Measurements from ENCODE around the gene CETP. TPM values are rescaled to one million over a fixed set of nuclear protein-coding genes. Genes with fewer than 3 reads are reported as not detected.
A peak's percentile ranks its signal among the peaks of the same experiment; 100 is the strongest.

CETP gene
- total RNA-seq, 1 donor from 2014 or later, result 8.2 TPM

DNA sequence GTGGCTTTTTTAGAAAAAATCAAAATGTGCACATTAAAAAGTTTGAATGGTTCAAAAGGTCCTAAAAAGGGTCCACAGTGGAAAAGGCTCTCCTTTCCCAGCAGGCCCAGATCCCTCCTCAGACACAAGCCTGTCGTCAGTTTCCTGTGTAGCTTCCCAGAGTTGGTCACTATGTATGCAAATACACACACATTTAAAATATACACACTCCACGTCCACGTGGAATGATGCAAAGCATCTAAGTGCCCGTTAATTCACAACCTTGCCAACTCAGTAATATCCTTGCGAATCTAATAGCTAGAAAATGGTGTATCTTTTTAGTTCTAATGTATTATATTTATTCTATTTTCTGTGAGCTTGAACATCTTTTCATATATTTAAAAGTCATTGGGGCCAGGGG is 45.3 kb downstream of the CETP start:
- intact Hi-C loops (cut with DNase I), result no loop called here
- DNase-seq (ENCODE audit: low spot score) (no peak), ATAC-seq (no peak)

DNA sequence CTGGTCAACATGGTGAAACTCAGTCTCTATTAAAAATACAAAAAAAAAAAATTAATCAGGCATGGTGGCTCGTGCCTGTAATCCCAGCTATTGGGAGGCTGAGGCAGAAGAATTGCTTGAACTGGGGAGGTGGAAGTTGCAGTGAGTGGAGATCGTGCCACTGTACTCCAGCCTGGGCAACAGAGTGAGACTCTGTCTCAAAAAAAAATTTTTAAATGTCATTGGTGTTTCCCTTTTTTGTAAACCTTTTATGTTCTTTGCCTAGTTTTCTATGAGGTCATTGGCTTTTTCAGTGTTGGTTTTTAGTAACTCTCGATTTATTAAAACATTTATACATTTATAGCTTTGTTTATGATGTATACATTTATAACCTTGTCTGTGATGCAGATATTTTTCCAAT is 45.8 kb downstream of the CETP start:
- peak; percentile 8 for DNase-seq (ENCODE audit: low spot score)
- ATAC-seq, result no peak
- intact Hi-C loops (cut with DNase I), result no loop called here

GRCh38 chr16:57008440-57008839 is 46.7 kb downstream of the CETP start:
- intact Hi-C loops (cut with DNase I), result no loop called here
- DNase-seq (ENCODE audit: low spot score) (no peak), ATAC-seq (no peak)

- peak; percentile 8 for DNase-seq (ENCODE audit: low spot score)
- no peak for ATAC-seq
Measured at GRCh38 chr16:57009643-57010170, 48.0 kb downstream of the CETP start.

DNA sequence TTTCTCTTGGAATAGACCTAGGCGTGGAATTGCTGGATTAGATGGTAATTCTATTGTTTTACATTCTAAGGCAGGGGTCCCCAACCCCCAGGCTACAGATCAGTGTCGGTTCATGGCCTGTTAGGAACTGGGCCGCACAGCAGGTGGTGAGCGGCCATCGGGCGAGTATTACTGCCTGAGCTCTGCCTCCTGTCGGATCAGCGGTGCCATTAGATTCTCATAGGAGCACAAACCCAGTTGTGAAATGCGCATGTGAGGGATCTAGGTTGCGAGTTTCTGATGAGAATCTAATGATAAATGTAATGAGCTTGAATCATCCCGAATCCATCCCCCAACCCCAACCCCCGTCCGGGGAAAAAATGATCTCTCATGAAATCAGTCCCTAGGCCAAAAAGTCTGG is 50.6 kb downstream of the CETP start:
- ATAC-seq, result no peak
- DNase-seq (ENCODE audit: low spot score), result peak; percentile 23
- intact Hi-C loops (cut with DNase I), result no loop called here

More at GRCh38 chr16:57009643-57010170, 48.0 kb downstream of the CETP start:
- intact Hi-C loops (cut with DNase I), result no loop called here

DNA sequence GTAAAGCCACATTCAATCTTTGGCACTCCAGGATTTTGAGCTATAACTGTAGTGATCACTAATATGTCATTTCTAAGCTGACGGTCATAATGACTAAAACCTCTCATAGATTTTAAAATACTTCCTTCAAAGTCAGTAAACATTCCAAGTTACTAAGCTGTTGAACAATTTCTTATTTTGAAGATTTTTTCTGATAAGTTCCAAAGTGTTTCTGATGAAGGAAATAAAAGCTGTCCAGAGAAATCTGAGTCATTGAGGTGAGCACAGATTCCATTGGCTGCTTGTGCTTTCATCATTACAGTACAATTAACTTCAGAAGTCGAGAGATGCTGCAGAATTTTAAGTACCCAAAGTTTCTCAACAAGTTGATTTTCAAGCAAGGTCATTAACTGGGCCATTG is 51.5 kb downstream of the CETP start:
- DNase-seq (ENCODE audit: low spot score), result no peak
- ATAC-seq, result no peak
- intact Hi-C loops (cut with DNase I), result no loop called here

DNA sequence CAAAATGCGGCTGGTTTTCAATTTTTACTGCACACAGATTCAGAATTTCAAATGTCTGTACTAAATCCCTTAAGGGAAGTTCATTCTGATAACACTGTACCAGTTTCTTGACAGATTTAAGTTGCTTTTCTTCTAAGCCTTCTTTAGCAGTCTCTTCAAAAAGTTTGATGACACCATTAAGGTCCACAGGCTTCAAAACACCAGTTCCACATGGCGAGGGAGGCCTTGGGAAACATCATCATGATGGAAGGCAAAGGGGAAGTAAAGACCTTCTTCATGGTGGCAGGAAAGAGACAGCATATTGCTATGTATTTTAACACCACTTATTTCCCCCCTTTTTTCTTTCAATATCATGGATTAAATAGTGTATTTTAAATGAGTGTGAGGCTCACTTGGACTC is 52.2 kb downstream of the CETP start:
- ATAC-seq (no peak), DNase-seq (ENCODE audit: low spot score) (no peak)
- intact Hi-C loops (cut with DNase I), result no loop called here

GRCh38 chr16:57016301-57016700 is 54.6 kb downstream of the CETP start:
- intact Hi-C loops (cut with DNase I), result no loop called here
- no peak for DNase-seq (ENCODE audit: low spot score)

GRCh38 chr16:57016831-57017230 is 55.1 kb downstream of the CETP start:
- no peak for ATAC-seq
- DNase-seq (ENCODE audit: low spot score), result no peak
- intact Hi-C loops (cut with DNase I), result no loop called here

More at GRCh38 chr16:57016301-57016700, 54.6 kb downstream of the CETP start:
- no peak for ATAC-seq

DNA sequence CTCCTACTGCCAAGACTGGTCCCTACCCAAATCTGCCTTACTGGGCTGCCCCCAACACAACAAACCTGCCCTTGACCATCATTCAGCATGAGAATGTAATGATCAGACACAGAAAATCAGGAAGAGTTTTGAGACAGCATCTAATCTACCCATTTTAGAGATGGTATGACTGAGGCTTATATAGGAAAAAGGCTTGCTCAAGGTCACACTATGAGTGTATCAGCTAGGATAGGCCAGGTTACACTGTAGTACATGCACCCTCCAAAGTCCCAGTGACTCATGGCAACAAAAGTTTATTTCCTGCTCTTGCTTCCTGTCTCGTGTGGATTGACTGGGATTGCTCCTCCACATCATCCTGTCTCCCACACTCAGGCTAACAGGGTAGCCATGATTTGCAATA is 55.5 kb downstream of the CETP start:
- intact Hi-C loops (cut with DNase I), result no loop called here
- ATAC-seq, result no peak
- DNase-seq (ENCODE audit: low spot score), result no peak

DNA sequence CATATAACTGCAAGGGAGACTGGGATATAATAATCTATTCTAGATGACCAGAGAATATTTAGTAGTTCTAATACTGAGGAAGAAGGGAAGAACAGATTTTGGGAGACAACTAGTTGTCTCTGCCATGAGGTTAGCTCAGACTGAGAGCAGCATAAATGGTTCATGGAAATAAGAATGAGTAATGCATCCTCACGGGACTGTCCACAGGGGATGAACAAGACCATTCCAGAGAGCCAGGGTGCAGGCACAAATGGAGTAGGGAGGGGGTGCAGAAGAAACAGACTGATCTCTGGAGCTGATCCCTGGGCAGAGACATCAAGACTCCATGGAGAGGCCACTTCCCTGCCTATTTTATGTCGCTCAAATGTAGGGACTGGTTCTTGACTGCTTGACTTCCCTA is 58.0 kb downstream of the CETP start:
- no peak for DNase-seq (ENCODE audit: low spot score)
- intact Hi-C loops (cut with DNase I), result no loop called here

DNA sequence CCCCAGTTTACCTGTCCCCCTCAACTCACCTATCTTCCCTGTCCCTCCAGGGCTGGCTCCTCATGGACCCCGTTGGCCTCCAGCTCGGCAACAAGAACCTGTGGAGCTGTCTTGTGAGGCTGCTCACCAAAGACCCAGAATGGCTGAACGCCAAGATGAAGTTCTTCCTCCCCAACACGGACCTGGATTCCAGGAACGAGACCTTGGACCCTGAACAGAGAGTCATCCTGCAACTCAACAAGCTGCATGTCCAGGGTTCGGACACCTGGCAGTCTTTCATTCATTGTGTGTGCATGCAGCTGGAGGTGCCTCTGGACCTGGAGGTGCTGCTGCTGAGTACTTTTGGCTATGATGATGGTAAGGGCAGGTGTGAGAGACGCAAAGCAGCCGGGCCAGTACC is 58.9 kb downstream of the CETP start:
- intact Hi-C loops (cut with DNase I), result no loop called here
- DNase-seq (ENCODE audit: low spot score), result peak; percentile 37
- ATAC-seq, result no peak

More for the DNA sequence above, 58.0 kb downstream of the CETP start:
- ATAC-seq, result no peak

DNA sequence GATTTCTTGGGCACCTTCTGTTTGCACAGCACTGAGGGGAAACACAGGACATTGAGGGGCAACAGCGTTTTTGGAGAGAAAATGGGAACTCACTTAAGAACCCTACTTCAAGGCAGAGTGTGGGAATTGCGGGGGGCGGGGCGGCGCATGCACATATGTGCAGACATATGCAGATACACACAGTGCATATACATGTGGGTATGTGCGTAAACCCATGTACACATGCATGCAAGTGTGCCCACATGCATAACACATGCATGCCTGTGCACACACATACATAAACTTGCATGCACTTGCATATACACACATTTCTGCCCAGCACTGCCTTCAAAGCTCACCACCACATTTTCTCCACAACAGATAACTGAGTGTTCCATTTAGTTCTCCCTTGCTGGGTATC is 60.0 kb downstream of the CETP start:
- ATAC-seq (no peak), DNase-seq (ENCODE audit: low spot score) (peak; percentile 49)
- intact Hi-C loops (cut with DNase I), result no loop called here

- peak; percentile 36 for DNase-seq (ENCODE audit: low spot score)
- ATAC-seq, result no peak
- intact Hi-C loops (cut with DNase I), result no loop called here
Measured at GRCh38 chr16:57022445-57022844, 60.7 kb downstream of the CETP start.

DNA sequence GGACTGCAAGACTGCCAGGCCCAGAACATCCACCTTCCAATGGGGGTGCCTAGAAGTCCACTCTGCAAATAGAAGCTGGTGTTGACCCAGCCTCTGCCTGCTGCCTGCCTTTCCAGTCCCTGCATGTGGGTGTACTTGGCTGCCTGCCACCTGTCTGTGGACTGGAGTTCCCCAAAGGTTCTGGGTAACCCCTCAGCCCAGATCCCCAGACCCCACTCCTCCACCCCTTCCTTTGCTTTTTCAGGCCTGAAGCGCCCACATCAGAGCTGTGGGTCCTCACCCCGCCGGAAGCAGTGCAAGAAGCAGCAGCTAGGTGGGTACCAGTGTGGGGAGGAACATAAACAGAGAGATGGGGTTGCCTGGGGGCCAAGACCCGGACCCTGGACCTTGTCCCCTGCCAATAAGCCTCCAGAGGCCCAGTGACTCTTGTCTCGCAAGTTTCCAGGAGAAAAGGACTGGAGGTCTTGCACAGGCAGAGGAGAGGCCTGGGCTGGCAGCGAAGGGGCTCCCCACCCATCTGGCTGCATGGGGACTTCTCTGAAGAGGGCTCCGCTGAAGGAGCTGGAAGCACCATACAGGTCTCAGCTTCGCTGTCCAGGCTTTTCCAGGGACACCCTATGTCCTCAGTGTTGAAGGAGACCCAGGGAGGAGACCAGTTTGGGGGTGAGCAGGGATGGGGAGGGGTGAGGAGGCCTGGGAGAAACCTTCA is 61.9 kb downstream of the CETP start:
- no peak for ATAC-seq
- peak; percentile 60 for DNase-seq (ENCODE audit: low spot score)
- intact Hi-C loops (cut with DNase I), result no loop called here

- ATAC-seq, result no peak
- peak; percentile 46 for DNase-seq (ENCODE audit: low spot score)
- intact Hi-C loops (cut with DNase I), result no loop called here
Measured at GRCh38 chr16:57024894-57025680, 63.3 kb downstream of the CETP start.

DNA sequence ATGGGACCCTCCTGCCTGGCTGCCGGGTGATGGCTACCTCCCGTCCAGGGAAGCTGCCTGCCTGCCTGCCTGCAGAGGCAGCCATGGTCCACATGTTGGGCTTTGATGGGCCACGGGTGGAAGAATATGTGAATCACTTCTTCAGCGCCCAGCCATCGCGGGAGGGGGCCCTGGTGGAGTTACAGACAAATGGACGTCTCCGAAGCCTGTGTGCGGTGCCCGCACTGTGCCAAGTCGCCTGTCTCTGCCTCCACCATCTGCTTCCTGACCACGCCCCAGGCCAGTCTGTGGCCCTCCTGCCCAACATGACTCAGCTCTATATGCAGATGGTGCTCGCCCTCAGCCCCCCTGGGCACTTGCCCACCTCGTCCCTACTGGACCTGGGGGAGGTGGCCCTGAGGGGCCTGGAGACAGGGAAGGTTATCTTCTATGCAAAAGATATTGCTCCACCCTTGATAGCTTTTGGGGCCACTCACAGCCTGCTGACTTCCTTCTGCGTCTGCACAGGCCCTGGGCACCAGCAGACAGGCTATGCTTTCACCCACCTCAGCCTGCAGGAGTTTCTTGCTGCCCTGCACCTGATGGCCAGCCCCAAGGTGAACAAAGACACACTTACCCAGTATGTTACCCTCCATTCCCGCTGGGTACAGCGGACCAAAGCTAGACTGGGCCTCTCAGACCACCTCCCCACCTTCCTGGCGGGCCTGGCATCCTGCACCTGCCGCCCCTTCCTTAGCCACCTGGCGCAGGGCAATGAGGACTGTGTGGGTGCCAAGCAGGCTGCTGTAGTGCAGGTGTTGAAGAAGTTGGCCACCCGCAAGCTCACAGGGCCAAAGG is 64.4 kb downstream of the CETP start:
- ATAC-seq (peak; percentile 31), DNase-seq (ENCODE audit: low spot score) (peak; percentile 56)
- intact Hi-C loops (cut with DNase I), result no loop called here

DNA sequence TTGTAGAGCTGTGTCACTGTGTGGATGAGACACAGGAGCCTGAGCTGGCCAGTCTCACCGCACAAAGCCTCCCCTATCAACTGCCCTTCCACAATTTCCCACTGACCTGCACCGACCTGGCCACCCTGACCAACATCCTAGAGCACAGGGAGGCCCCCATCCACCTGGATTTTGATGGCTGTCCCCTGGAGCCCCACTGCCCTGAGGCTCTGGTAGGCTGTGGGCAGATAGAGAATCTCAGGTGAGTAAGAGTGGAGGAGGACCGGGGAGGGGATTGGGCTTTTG is 65.0 kb downstream of the CETP start:
- no peak for ATAC-seq
- DNase-seq (ENCODE audit: low spot score), result no peak
- intact Hi-C loops (cut with DNase I), result no loop called here

GRCh38 chr16:57027067-57027466 is 65.3 kb downstream of the CETP start:
- no peak for ATAC-seq
- DNase-seq (ENCODE audit: low spot score), result no peak
- intact Hi-C loops (cut with DNase I), result no loop called here

DNA sequence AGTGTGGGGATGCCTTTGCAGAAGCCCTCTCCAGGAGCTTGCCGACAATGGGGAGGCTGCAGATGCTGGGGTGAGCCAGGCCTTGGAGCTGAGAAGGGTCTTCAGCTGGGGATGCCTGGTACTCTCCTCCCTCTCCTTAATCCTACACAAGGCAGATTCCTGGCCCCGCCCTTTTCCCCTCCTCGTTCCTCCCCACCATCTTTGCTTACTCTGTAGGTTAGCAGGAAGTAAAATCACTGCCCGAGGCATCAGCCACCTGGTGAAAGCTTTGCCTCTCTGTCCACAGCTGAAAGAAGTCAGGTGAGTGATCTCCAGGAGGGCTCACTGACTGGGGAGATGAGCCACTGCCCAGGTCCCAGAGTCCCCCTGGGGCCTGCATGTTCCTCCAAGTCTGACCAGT is 66.3 kb downstream of the CETP start:
- no peak for DNase-seq (ENCODE audit: low spot score)
- intact Hi-C loops (cut with DNase I), result no loop called here
- no peak for ATAC-seq
